HG03280 (cell line): Measurements from ENCODE around the gene DCTN2.
"Not testable (repeated sequence)": the region's sequence is repeated elsewhere in the genome, so short reads cannot be mapped to it uniquely, and the experiment has no call there.

Experiments used
- ATAC-seq: cut with Tn5 transposase; IDR thresholded peaks from one replicate; pipeline ENCODE4 v1.9.1; 2021; ENCODE audit warnings: mild to moderate bottlenecking, moderate library complexity; ENCODE audit not compliant: unreplicated experiment

DCTN2 gene

DNA sequence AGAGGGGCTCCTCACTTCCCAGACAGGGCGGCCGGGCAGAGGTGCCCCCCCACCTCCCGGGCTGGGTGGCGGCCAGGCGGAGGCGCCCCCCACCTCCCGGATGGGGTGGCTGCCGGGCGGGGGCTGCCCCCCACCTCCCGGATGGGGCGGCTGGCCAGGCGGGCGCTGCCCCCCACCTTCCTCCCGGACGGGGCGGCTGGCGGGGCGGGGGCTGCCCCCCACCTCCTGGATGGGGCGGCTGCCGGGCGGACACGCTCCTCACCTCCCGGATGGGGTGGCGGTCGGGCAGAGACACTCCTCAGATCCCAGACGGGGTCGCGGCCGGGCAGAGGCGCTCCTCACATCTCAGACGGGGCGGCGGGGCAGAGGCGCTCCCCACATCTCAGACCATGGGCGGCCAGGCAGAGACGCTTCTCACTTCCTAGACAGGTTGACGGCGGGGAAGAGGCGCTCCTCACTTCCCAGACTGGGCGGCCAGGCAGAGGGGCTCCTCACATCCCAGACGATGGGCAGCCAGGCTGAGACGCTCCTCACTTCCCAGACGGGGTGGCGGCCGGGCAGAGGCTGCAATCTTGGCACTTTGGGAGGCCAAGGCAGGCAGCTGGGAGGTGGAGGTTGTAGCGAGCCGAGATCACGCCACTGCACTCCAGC is 51.8 kb downstream of the DCTN2 start:
- not testable (repeated sequence) for ATAC-seq

DNA sequence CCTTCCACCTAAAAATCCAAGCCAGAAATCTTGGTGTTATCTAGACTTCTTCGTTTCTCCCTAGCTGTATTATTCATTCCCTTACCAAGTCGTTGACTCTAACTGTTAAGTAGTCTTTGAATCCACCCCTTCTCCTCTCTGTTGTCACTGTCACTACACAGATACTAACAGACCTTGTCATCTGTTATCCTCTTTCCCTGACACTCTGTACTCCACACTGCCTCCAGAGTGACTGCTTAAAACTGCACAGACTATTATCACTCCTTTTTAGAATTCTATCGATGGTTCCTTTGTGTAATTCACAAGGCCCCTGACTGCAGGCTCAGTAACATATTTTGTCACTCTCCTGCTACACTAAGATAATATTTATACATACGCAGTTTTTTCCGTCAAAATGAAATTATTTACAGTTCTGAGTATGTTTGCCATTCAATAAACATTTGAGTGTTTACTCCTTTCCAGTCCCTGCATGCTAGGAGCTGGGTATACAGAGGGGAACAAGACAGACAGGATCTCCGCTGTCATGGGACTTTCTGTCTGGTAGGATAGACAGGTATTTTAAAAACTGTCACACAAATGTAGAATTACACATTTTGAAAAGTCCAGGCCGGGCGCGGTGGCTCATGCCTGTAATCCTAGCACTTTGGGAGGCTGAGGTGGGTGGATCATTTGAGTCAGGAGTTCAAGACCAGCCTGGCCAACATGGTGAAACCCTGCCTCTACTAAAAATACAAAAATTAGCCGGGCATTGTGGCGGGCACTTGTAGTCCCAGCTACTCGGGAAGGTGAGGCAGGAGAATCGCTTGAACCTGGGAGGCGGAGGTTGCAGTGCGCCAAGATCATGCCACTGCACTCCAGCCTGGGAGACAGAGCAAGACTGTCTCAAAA is 55.4 kb downstream of the DCTN2 start:
- no peak for ATAC-seq

DNA sequence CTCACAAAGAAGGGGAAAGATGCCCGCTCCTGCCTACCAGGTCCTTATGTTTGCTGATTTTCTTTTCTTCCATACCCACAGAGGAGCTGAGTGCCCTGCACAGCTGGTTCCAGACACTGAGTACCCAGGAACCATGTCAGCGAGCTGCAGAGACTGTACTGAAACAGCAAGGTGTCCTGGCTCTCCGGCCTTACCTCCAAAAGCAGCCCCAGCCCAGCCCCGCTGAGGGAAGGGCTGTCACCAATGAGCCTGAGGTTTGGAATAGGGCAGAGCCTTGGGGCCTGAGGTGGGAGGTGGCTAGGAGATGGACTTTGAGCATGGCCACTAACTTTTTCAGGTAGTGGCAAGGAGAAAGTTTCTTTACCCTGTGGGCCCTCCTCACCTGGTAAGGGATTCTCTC is 56.9 kb downstream of the DCTN2 start:
- no peak for ATAC-seq

DNA sequence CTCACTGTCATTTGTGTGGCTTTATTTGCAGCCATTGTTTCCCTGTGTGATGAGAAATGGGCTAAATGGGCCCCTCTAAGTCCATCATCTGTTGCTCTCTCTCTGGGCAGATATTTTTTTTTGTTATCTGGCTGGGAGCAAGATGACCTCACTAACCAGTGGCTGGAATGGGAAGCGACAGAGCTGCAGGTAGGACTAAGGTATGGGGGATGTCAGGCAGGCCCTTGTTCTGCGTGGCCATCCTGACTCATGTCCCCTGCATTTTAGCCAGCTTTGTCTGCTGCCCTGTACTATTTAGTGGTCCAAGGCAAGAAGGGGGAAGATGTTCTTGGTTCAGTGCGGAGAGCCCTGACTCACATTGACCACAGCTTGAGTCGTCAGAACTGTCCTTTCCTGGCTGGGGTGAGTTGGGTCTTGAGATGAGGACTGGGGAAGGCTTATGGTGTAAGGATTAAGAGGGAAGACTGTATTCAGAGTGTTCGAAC is 57.8 kb downstream of the DCTN2 start:
- no peak for ATAC-seq

DNA sequence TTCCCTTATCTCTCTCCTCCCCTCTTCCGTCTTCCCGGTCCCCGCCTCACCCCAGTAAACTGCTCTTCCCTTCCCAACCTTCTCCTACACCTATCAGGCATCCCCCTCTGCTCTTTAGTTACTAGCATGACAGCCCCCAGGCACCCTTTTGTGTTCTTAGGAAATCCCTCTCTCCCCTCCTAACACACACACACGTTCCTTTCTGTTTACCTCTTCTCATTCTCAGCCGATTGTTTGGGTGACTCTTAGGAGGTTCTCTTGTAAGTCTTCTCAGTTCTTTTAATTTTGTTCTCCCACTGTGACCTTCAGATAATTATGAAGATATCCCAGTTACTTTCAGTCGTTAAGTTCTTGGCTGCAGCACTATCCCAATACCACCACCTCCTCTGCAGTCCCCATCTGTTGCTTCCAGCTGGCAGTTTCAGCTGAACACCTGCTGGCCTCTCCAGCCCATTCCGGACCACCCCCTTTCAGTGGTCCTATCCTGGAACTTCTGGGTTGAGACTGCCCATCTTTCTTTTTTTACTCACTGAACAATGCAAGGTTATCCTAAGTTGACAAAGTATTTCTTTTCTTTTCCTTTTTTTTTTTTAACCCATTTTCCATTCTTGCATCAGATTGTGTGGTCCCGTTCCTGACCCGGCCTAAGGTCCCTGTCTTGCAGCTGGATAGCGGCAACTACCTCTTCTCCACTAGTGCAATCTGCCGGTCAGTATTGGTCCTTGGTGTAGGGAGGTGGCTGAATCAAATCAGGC is 58.4 kb downstream of the DCTN2 start:
- no peak for ATAC-seq

DNA sequence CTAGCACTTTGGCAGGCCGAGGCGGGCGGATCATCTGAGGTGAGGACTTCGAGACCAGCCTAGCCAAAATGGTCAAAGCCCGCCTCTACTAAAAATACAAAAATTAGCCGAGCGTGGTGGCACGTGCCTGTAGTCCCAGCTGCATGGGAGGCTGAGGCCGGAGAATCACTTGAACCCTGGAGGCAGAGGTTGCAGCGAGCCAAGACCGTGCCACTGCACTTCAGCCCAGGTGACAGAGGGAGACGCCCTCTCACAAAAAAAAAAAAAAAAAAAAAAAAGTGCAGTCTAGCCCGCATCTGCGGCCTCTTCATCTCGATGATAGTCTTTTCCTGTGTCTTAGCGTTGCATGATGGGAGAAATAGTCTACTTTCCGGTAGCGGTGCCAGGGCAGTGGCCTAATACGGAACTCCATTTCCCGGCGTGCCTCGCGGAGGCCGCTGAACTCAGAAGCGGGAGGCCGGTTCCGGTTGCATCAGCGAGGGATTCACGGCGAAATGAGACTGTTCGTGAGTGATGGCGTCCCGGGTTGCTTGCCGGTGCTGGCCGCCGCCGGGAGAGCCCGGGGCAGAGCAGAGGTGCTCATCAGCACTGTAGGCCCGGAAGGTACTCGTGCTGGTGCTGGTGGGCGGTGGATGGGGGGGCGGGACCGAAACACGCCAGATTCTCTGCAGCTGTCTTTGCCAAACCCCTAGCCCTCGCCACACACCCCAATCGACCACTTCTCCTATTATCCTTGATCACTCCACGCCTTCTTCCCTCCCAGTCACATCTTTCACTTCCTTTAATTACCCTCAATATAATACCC is 59.2 kb downstream of the DCTN2 start, which contains the start of gene MARS1:
MARS1 (plus strand) TSS at position 472 of the 805 bp plus-strand sequence; CDS start at position 495, 23 bp downstream.
- ATAC-seq, result peak; percentile 97

DNA sequence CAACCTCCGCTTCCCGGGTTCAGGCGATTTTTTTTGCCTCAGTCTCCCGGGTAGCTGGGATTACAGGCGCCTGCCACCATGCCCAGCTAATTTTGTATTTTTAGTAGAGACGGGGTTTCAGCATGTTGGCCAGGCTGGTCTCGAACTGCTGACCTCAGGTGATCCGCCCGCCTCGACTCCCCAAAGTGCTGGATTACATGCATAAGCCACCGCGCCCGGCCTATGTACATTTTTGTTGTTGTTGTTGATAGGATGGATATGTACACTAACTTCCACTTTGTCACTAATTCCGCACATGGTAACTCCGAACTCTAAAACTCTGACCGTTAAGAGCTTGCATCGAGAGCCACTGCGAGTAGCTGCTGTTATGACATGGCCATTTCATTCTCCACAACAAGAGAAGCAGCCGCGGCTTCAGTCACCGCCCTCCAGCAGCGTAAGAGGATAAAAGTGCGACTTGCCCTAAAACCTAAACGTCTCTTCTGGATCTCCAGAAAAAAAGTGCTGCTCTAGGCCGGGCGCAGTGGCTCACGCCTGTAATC is 59.9 kb downstream of the DCTN2 start:
- ATAC-seq, result no peak

DNA sequence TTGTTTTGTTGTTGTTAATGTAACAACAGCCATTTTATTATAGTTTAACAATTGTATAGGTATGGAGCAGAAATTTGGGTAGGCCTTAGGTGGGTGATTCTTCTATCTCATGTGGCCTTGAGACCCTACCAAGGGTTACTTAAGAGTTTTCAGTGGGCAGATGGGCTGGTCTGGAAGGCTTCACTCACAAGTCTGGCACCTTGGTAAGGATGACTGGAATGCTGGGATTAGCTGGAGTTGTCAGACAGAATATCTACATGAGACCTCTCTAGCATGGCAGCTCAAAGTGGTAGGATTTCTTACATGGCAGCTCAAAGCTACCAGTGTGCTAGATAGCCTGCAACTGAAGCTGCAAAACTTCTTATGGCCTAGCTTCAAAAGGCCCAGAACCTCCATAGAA is 61.3 kb downstream of the DCTN2 start:
- ATAC-seq, result no peak

DNA sequence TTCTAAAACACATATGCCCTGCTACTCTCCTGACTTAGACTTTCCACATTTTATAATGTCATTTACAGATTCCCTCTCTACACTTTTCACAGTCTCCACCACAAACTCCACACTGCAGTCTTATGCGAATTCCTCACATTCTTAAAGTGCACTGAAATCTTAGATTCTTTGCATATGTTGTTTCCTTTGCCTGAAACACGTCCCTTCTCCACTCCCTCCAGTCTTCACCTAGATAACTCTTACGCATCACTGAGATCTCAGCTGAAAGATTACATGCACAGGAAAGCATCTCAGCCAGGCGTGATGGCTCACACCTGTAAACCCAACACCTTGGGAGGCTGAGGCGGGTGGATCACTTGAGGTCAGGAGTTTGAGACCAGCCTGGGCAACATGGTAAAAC is 63.5 kb downstream of the DCTN2 start:
- no peak for ATAC-seq

DNA sequence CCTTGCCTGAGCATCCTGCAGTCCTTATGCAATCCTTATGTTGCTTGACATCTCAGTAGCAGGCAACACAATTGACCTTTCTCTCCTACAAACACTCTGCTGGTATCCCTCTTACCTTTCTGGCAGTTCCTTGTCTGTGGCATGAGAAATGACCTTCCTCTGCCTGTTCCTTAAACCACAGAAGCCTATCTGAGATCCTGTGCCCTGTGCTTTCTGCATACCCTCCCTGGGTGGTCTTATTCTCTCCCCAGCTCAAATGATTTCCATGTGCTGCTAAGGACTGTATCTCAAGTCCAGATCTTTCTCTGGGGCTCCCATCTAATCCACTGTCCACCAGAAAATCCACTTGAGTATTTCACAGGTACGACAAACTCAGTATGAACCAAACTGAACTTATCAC is 65.3 kb downstream of the DCTN2 start:
- ATAC-seq, result no peak
